HG03354 (cell line): Measurements from ENCODE around the gene ENDOD1.
"Not testable (repeated sequence)": the region's sequence is repeated elsewhere in the genome, so short reads cannot be mapped to it uniquely, and the experiment has no call there.

Experiments
- ATAC-seq: cut with Tn5 transposase; IDR thresholded peaks from one replicate; pipeline ENCODE4 v1.9.1; 2021; ENCODE audit warnings: mild to moderate bottlenecking; ENCODE audit not compliant: unreplicated experiment, poor library complexity, severe bottlenecking

Gene ENDOD1

GRCh38 chr11:95100191-95100648, 10.6 kb downstream of the ENDOD1 start:
- no peak for ATAC-seq

GRCh38 chr11:95100856-95101507, 11.3 kb downstream of the ENDOD1 start:
- no peak for ATAC-seq

GRCh38 chr11:95101935-95102334, 12.3 kb downstream of the ENDOD1 start:
- no peak for ATAC-seq

- ATAC-seq, result no peak
Observed at GRCh38 chr11:95102733-95103132, 13.1 kb downstream of the ENDOD1 start.

- no peak for ATAC-seq
Observed at GRCh38 chr11:95103701-95104100, 14.1 kb downstream of the ENDOD1 start.

- no peak for ATAC-seq
Observed at GRCh38 chr11:95104121-95104830, 14.6 kb downstream of the ENDOD1 start.

GRCh38 chr11:95104856-95105255, 15.2 kb downstream of the ENDOD1 start:
- ATAC-seq, result no peak

- no peak for ATAC-seq
Observed at GRCh38 chr11:95108159-95108611, 18.5 kb downstream of the ENDOD1 start.

GRCh38 chr11:95108671-95109551, 19.3 kb downstream of the ENDOD1 start:
- no peak for ATAC-seq

GRCh38 chr11:95111471-95111870, 21.8 kb downstream of the ENDOD1 start:
- not testable (repeated sequence) for ATAC-seq

- ATAC-seq, result no peak
Observed at GRCh38 chr11:95111923-95112540, 22.4 kb downstream of the ENDOD1 start.

- ATAC-seq, result no peak
Observed at GRCh38 chr11:95115597-95115996, 26.0 kb downstream of the ENDOD1 start.

GRCh38 chr11:95119361-95120060, 29.9 kb downstream of the ENDOD1 start:
- ATAC-seq, result no peak

GRCh38 chr11:95121698-95122097, 32.1 kb downstream of the ENDOD1 start:
- no peak for ATAC-seq

GRCh38 chr11:95123556-95123955, 33.9 kb downstream of the ENDOD1 start:
- no peak for ATAC-seq

- ATAC-seq, result no peak
Observed at GRCh38 chr11:95128602-95129001, 39.0 kb downstream of the ENDOD1 start.

GRCh38 chr11:95132956-95133355, 43.3 kb downstream of the ENDOD1 start:
- ATAC-seq, result no peak

GRCh38 chr11:95134491-95134890, 44.8 kb downstream of the ENDOD1 start:
- ATAC-seq, result no peak

- no peak for ATAC-seq
Observed at GRCh38 chr11:95135155-95135554, 45.5 kb downstream of the ENDOD1 start.
